VCaP (cell line): ENCODE measurements around the gene SEPTIN10.

Experiments used
- H3K27ac ChIP-seq: fragments of 450-650 bp; 2 replicates; pipeline ENCODE4 v1.5.1; 2017
- CTCF ChIP-seq: fragments of 450-650 bp; conservative IDR thresholded peaks from 2 replicates; pipeline ENCODE4 v1.5.1; 2017; ENCODE audit warnings: mild to moderate bottlenecking, moderate library complexity

Gene SEPTIN10

GRCh38 chr2:109527846-109528705, 85.7 kb downstream of the SEPTIN10 start:
- H3K27ac ChIP-seq = no peak overlapping the region
- TF ChIP-seq CTCF = no peak

GRCh38 chr2:109527079-109527478, 86.7 kb downstream of the SEPTIN10 start:
- H3K27ac ChIP-seq = no peak overlapping the region
- TF ChIP-seq CTCF = no peak

- no peak for TF ChIP-seq CTCF
- no peak overlapping the region for H3K27ac ChIP-seq
Measured at GRCh38 chr2:109526442-109526970, 87.3 kb downstream of the SEPTIN10 start.

- TF ChIP-seq CTCF = no peak
- H3K27ac ChIP-seq = no peak overlapping the region
Measured at GRCh38 chr2:109525836-109526235, 87.9 kb downstream of the SEPTIN10 start.

- H3K27ac ChIP-seq = no peak overlapping the region
- no peak for TF ChIP-seq CTCF
Measured at GRCh38 chr2:109523536-109524361, 90.0 kb downstream of the SEPTIN10 start.

GRCh38 chr2:109523121-109523520, 90.6 kb downstream of the SEPTIN10 start:
- no peak overlapping the region for H3K27ac ChIP-seq
- TF ChIP-seq CTCF = no peak

GRCh38 chr2:109522063-109522374, 91.7 kb downstream of the SEPTIN10 start:
- H3K27ac ChIP-seq = no peak overlapping the region
- TF ChIP-seq CTCF = no peak
